ENCODE data around the gene CORIN.

GRCh38 chr4:47557255-47557654, 280.6 kb downstream of the CORIN start:
- TF ChIP-seq, protein P1, sequence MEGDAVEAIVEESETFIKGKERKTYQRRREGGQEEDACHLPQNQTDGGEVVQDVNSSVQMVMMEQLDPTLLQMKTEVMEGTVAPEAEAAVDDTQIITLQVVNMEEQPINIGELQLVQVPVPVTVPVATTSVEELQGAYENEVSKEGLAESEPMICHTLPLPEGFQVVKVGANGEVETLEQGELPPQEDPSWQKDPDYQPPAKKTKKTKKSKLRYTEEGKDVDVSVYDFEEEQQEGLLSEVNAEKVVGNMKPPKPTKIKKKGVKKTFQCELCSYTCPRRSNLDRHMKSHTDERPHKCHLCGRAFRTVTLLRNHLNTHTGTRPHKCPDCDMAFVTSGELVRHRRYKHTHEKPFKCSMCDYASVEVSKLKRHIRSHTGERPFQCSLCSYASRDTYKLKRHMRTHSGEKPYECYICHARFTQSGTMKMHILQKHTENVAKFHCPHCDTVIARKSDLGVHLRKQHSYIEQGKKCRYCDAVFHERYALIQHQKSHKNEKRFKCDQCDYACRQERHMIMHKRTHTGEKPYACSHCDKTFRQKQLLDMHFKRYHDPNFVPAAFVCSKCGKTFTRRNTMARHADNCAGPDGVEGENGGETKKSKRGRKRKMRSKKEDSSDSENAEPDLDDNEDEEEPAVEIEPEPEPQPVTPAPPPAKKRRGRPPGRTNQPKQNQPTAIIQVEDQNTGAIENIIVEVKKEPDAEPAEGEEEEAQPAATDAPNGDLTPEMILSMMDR (IDR thresholded peaks at IDR 0.05; ENCODE audit: poor library complexity, severe bottlenecking), result no peak
- TF ChIP-seq RAD21 (conservative IDR thresholded peaks at IDR 0.05) (no peak), POLR2AphosphoS5 (IDR thresholded peaks at IDR 0.05) (no peak), EZH2 (IDR thresholded peaks at IDR 0.05; ENCODE audit: borderline replicate concordance, insufficient read depth, low read length, poor library complexity, severe bottlenecking) (no peak)
- TF ChIP-seq, protein P2, sequence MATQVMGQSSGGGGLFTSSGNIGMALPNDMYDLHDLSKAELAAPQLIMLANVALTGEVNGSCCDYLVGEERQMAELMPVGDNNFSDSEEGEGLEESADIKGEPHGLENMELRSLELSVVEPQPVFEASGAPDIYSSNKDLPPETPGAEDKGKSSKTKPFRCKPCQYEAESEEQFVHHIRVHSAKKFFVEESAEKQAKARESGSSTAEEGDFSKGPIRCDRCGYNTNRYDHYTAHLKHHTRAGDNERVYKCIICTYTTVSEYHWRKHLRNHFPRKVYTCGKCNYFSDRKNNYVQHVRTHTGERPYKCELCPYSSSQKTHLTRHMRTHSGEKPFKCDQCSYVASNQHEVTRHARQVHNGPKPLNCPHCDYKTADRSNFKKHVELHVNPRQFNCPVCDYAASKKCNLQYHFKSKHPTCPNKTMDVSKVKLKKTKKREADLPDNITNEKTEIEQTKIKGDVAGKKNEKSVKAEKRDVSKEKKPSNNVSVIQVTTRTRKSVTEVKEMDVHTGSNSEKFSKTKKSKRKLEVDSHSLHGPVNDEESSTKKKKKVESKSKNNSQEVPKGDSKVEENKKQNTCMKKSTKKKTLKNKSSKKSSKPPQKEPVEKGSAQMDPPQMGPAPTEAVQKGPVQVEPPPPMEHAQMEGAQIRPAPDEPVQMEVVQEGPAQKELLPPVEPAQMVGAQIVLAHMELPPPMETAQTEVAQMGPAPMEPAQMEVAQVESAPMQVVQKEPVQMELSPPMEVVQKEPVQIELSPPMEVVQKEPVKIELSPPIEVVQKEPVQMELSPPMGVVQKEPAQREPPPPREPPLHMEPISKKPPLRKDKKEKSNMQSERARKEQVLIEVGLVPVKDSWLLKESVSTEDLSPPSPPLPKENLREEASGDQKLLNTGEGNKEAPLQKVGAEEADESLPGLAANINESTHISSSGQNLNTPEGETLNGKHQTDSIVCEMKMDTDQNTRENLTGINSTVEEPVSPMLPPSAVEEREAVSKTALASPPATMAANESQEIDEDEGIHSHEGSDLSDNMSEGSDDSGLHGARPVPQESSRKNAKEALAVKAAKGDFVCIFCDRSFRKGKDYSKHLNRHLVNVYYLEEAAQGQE (IDR thresholded peaks at IDR 0.05; ENCODE audit: borderline replicate concordance), result no peak
